ENCODE results near the gene PRICKLE3.
"Not testable (repeated sequence)": the region's sequence is repeated elsewhere in the genome, so short reads cannot be mapped to it uniquely, and the experiment has no call there.

PRICKLE3 gene

GRCh38 chrX:49155900-49156837 is 30.0 kb downstream of the PRICKLE3 start:
- DNase-seq = peak; percentile 81

DNA sequence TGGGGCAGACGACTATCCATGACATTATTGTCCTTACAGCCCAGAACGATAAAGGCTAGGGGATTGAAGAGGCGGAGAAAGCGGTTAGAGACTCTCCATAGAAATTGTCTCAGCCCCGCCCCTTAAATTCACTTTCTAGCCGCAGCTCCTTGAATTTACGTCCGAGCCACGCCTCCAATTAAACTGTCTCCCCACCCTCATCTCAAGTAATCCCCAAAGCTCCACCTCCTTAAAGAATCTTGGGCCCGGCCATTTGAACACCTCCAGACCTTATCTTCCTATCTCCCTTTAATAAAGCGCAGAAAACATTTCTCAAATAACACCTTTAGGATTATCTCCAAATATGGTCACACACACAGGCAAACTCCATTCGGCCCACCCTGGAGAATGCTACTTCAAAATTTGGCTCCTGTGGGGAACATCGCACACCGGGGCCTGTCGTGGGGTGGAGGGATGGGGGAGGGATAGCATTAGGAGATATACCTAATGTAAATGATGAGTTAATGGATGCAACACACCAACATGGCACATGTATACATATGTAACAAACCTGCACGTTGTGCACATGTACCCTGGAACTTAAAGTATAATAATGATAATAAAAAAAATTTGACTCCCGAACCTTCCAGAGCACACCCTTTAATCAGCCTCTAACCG is 30.8 kb downstream of the PRICKLE3 start:
- DNase-seq = peak; percentile 72

DNA sequence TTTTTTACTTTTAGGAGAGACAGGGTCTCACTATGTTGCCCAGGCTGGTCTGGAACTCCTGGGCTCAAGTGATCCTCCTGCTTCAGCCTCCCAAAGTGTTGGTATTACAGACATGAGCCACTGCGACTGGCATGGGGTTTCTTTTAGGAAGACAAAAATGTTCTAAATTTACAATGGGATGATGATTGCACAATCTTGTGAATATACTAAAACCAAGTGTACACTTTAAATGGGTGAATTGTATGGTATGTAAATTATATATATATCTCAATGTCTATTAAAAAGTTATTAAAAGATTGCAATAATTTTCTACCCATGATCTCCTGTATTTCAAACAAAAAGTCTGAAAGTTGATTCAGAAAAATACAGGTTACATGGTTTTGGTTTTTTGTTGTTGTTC is 32.7 kb downstream of the PRICKLE3 start:
- DNase-seq = no peak

DNA sequence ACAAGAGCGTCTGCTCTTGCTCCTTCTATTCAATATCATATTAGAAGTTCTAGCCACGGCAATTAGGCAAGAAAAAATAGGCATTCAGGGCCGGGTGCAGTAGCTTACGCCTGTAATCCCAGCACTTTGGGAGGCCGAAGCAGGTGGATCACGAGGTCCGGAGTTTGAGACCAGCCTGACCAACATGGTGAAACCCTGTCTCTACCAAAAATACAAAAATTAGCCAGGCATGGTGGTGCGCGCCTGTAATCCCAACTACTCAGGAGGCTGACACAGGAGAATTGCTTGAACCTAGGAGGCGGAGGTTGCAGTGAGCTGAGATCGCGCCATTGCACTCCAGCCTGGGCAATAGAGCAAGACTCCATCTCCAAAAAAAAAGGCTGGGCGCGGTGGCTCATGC is 36.9 kb downstream of the PRICKLE3 start:
- DNase-seq = not testable (repeated sequence)

- DNase-seq = peak; percentile 57
These were observed 37.6 kb downstream of the PRICKLE3 start for GRCh38 chrX:49148390-49149100.

- no peak for DNase-seq
These were observed 38.2 kb downstream of the PRICKLE3 start for GRCh38 chrX:49147936-49148335.

- no peak for DNase-seq
These were observed 38.9 kb downstream of the PRICKLE3 start for GRCh38 chrX:49147282-49147681.

DNA sequence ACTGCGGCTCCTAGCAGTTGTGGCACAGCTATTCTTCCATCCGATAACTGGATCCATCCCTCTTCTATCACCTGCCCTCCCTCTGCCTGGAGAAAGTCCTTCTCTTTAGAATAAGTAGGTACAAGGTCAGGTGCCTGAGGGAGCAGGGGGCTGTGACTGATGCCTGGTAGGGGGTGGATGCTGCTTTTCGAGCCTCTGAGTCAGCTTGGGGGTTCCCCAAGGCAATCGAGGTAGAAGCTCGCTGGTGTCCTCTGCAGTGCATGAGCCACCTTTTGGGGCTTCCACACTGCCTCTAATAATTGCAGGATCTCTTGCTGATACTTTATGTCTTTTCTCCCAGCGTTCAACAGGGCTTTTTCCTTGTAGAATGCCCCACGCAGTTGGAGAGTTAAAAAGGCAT is 43.0 kb downstream of the PRICKLE3 start:
- DNase-seq = not testable (repeated sequence)

DNA sequence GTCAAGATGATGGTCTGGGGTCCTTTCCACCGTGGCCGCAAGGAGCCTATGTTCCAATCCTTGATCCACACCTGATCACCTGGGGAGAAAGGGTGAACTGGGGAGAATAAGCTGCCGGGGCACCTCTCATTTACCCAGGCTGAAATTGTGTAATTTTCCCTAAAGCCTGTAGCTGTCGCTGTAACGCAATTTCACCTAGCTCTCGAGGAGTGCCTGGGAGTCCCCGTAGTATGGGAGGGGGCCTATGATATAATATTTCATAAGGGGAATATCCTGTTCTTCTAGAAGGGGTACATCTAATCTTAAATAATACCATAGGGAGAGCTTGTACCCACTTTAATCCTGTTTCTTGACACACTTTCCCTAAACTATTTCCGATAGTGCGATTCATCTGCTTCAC is 43.9 kb downstream of the PRICKLE3 start:
- not testable (repeated sequence) for DNase-seq

- DNase-seq = peak; percentile 53
These were observed 46.5 kb downstream of the PRICKLE3 start for GRCh38 chrX:49139713-49140112.

GRCh38 chrX:49137492-49137891 is 48.7 kb downstream of the PRICKLE3 start:
- no peak for DNase-seq

DNA sequence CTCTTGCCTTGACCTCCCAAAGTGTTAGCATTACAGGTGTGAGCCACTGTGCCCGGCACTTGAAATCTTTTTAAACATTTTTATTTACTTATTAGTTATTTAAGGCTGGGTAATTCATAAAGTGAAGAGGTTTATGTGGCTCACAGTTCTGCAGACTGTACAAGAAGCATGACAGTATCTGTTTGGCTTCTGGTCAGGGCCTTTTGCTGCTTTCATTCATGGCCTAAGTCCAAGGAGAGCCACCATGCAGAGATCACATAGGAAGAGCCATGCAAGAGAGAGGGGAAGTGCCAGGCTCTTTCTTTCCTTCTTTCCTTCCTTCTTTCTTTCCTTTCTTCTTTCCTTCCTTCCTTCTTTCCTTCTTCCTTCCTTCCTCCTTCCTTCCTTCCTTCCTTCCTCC is 52.4 kb downstream of the PRICKLE3 start:
- no peak for DNase-seq

GRCh38 chrX:49132275-49132674 is 53.9 kb downstream of the PRICKLE3 start:
- not testable (repeated sequence) for DNase-seq

GRCh38 chrX:49129427-49129826 is 56.7 kb downstream of the PRICKLE3 start:
- DNase-seq = peak; percentile 58

DNA sequence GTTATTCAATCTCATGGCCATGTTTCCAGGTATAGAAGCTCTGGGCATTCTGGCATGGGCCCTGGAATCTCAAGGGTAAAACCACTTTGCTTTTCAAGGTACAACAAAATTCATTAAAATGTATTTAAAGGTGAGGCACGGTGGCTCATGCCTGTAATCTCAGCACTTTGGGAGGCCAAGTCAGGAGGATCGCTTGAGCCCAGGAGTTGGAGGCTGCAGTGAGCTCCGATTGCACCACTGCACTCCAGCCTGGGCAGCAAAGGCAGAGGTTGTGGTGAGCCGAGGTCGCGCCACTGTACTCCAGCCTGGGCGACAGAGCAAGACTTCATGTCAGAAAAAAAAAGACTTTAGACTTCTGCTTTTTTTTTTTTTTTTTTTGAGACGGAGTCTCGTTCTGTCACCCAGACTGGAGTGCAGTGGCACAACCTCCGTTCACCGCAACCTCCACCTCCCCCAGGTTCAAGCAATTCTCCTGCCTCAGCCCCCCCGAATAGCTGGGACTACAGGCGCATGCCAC is 58.4 kb downstream of the PRICKLE3 start:
- peak; percentile 76 for DNase-seq

Measured in MV-4-11 (cell line).